Esophagus muscularis mucosa (tissue), 4 donors: ENCODE results near the gene SERPINB7. TPM values are rescaled to one million over a fixed set of nuclear protein-coding genes. Genes with fewer than 3 reads are reported as not detected.

Source experiments
- DNase-seq: peaks from one replicate; pipeline ENCODE4 v3.0.0-alpha.2; 2017; ENCODE audit errors: extremely low spot score
- H3K27ac ChIP-seq, 4 donors: fragments of 200-600 bp; sonication (generic); replicated peaks in 1 of 4; 1 replicate in 3 of 4; 2 replicates in 1 of 4; pipeline ENCODE4 v1.5.1; 2016 to 2019; ENCODE audit warnings: mild to moderate bottlenecking in 1 of 4
- H3K27me3 ChIP-seq, 4 donors: fragments of 200-600 bp; sonication (generic); one replicate each; pipeline versions ENCODE4 v1.5.1 to v1.6.0; 2016 to 2019
- H3K36me3 ChIP-seq, 4 donors: fragments of 200-600 bp; sonication (generic); one replicate each; pipeline ENCODE4 v1.5.1; 2016 to 2019
- H3K4me1 ChIP-seq, 4 donors: fragments of 200-600 bp; sonication (generic); one replicate each; pipeline ENCODE4 v1.5.1; 2016 to 2019
- H3K4me3 ChIP-seq, 4 donors: fragments of 200-600 bp; sonication (generic); 1 replicate in 2 of 4; 2 replicates in 2 of 4; pipeline ENCODE4 v1.5.1; 2016 to 2019; ENCODE audit warnings: mild to moderate bottlenecking in 4 of 4, moderate library complexity in 1 of 4
- H3K9me3 ChIP-seq, 4 donors: fragments of 200-600 bp; sonication (generic); 1 replicate in 3 of 4; 2 replicates in 1 of 4; pipeline ENCODE4 v1.5.1; 2016 to 2019
- EP300 ChIP-seq: sonication (generic); formaldehyde crosslinking; IDR thresholded peaks from one replicate; pipeline ENCODE4 v1.6.1; 2017; ENCODE audit warnings: antibody characterized with exemption
- POLR2A ChIP-seq: fragments of 450-650 bp; IDR thresholded peaks from one replicate; pipeline ENCODE4 v1.6.1; 2017; ENCODE audit warnings: antibody characterized with exemption, moderate library complexity, mild to moderate bottlenecking, low read depth
- POLR2AphosphoS5 ChIP-seq, 2 donors: sonication (generic); formaldehyde crosslinking; IDR thresholded peaks; one replicate each; pipeline ENCODE4 v1.6.1; 2017; ENCODE audit warnings: antibody characterized with exemption in 2 of 2
- WGBS: methylation state at CpG from one replicate; pipeline ENCODE4 v1.1.5; 2018; 5-methylcytosine and 5-hydroxymethylcytosine counted together
- intact Hi-C: fragments of 100-400 bp; cut with DNase I; formaldehyde crosslinking; loops from one replicate; pipeline ENCODE4 v1.15.1; 2023
- total RNA-seq, 4 donors: library from RNA; depleted of rRNA; stranded (reverse); fragments of >200 nt; gene quantifications; one replicate each; pipeline versions ENCODE4 v1.1.0 to v1.2.1, GENCODE V29; 2016
- TF ChIP-seq, protein P1 (sequence below), 3 experiments: fragments of 200-600 bp in 2 of 3; fragments of 450-650 bp in 1 of 3; sonication (generic) in 2 of 3; IDR thresholded peaks; one replicate each; pipeline ENCODE4 v1.5.1; 2017 to 2019; ENCODE audit warnings: antibody characterized with exemption in 3 of 3, mild to moderate bottlenecking in 2 of 3, moderate library complexity in 1 of 3

Gene SERPINB7
- total RNA-seq, 4 donors from 2014 or later, result not detected

DNA sequence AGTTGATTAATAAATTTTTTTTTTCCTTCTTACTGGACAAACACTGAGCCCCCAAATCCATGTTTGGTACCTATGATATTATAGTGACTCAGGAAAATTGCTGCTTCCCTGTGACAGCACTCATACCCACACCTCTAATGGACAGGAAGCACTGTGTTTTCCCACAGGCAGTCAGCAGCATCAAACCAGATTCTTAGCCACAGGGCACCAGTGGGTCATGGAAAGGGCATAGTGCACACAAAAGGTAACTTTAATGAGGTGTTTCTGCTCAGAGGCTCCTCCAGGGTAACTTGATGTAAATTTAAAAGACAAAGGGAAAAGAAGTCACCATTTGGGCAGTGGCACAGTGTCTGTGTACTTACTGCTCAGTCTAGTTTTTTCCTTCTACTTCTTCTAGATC, 38.3 kb upstream of the SERPINB7 start:
- DNase-seq, result no peak
- Histone ChIP-seq H3K4me3 (no peak overlapping the region), H3K36me3 (no peaks in the 10 kb centered on the region), H3K27me3 (no peaks in the 10 kb centered on the region), H3K27ac (no peak overlapping the region), H3K4me1 (no peaks in the 10 kb centered on the region), H3K9me3 (no peaks in the 10 kb centered on the region)
- intact Hi-C loops, result no loop called here
- TF ChIP-seq, protein P1, sequence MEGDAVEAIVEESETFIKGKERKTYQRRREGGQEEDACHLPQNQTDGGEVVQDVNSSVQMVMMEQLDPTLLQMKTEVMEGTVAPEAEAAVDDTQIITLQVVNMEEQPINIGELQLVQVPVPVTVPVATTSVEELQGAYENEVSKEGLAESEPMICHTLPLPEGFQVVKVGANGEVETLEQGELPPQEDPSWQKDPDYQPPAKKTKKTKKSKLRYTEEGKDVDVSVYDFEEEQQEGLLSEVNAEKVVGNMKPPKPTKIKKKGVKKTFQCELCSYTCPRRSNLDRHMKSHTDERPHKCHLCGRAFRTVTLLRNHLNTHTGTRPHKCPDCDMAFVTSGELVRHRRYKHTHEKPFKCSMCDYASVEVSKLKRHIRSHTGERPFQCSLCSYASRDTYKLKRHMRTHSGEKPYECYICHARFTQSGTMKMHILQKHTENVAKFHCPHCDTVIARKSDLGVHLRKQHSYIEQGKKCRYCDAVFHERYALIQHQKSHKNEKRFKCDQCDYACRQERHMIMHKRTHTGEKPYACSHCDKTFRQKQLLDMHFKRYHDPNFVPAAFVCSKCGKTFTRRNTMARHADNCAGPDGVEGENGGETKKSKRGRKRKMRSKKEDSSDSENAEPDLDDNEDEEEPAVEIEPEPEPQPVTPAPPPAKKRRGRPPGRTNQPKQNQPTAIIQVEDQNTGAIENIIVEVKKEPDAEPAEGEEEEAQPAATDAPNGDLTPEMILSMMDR (IDR thresholded peaks at IDR 0.05), result no peak
- TF ChIP-seq POLR2AphosphoS5 (IDR thresholded peaks at IDR 0.05) (no peak), POLR2A (no peak), EP300 (no peak)

DNA sequence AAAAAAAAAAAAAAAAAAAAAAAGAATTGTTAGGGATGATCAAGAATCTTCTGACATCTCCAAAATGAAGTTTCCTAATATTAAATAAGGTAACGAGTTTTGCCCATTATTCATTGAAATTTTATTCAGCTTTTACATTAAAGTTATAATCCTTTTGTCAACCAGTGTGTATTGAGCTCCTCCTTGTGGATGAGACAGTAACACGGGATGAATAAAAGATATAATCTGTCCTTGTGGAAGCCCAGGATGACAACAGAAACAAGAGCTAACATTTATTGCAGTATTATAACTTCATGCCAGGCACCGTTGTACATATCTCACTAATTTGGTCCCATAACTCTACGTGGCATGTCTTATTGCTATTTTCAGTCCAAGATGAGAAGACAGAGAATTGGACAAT, 33.4 kb upstream of the SERPINB7 start:
- Histone ChIP-seq H3K9me3 (no peaks in the 10 kb centered on the region), H3K27me3 (no peaks in the 10 kb centered on the region), H3K36me3 (no peaks in the 10 kb centered on the region), H3K4me1 (no peaks in the 10 kb centered on the region), H3K27ac (no peak overlapping the region), H3K4me3 (no peak overlapping the region)
- TF ChIP-seq EP300, result no peak
- TF ChIP-seq, protein P1 (IDR thresholded peaks at IDR 0.05), result no peak
- TF ChIP-seq POLR2A, result no peak
- TF ChIP-seq POLR2AphosphoS5 (IDR thresholded peaks at IDR 0.05), result no peak
- WGBS, result 76% methylated on average over 4 of the region's 4 CpGs
- DNase-seq, result no peak
- intact Hi-C loops, result no loop called here

DNA sequence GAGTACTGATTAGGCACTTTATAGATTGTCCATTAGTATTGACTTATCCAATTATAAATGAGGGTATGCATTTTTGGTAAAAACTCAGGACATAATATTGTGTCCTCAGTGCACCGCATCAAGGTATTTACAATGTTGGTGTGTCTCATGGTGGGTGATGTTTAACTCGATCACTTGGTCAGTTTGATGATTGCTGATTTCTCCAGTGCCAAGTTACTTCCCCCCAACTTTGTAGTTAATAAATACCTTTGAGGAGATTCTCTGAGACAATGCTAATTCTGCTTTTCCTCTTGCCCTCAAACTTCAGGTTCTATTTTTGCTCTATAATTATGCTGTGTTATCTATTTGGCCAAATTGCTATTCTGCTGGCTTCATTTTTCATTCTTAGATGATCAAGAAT, 28.2 kb upstream of the SERPINB7 start:
- H3K4me1 ChIP-seq, result no peaks in the 10 kb centered on the region
- H3K4me3 ChIP-seq, result no peak overlapping the region
- TF ChIP-seq POLR2AphosphoS5 (IDR thresholded peaks at IDR 0.05) (no peak), EP300 (no peak), POLR2A (no peak)
- TF ChIP-seq, protein P1 (IDR thresholded peaks at IDR 0.05), result no peak
- DNase-seq, result no peak
- H3K27me3 ChIP-seq, result no peaks in the 10 kb centered on the region
- H3K27ac ChIP-seq, result no peak overlapping the region
- WGBS, result 94% methylated on average over 2 of the region's 2 CpGs
- no peaks in the 10 kb centered on the region for H3K36me3 ChIP-seq
- intact Hi-C loops, result no loop called here
- H3K9me3 ChIP-seq, result peaks cover 0 to 6% (median 0%) of the 10 kb centered on the region in 4 donors

GRCh38 chr18:63749489-63749888, 25.7 kb upstream of the SERPINB7 start:
- intact Hi-C loops, result no loop called here
- H3K36me3 ChIP-seq, result no peaks in the 10 kb centered on the region
- no peak overlapping the region for H3K4me3 ChIP-seq
- H3K9me3 ChIP-seq, result peaks cover 0 to 6% (median 0%) of the 10 kb centered on the region in 4 donors
- H3K27ac ChIP-seq, result no peak overlapping the region
- no peaks in the 10 kb centered on the region for H3K27me3 ChIP-seq
- TF ChIP-seq, protein P1 (IDR thresholded peaks at IDR 0.05), result no peak
- TF ChIP-seq POLR2A (no peak), POLR2AphosphoS5 (IDR thresholded peaks at IDR 0.05) (no peak), EP300 (no peak)
- H3K4me1 ChIP-seq, result no peaks in the 10 kb centered on the region
- no peak for DNase-seq
- WGBS, result 97% methylated on average over 1 of the region's 1 CpG

DNA sequence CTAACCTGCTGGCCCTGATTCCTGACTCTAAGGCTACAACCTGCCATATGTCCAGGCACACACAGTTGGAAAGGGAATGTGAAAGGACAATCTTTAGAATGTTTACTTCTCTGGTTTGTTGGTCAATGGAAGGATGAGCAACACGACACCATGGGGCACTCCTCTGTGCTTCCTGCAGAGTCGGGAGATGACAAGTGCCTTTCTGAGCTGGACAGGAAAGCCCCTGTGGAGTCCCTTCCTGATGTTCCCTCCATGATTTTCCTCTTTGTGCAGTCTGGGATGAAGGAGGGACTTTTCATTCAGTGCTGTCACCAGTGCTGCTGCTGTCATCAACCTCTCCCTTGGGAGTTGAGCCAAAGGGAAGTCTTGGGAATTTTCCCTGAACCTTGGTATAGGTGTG, 22.6 kb upstream of the SERPINB7 start:
- intact Hi-C loops, result no loop called here
- DNase-seq, result no peak
- no peaks in the 10 kb centered on the region for H3K36me3 ChIP-seq
- TF ChIP-seq, protein P1 (IDR thresholded peaks at IDR 0.05), result no peak
- H3K27ac ChIP-seq, result no peak overlapping the region
- H3K4me3 ChIP-seq, result no peak overlapping the region
- 80% methylated on average over 2 of the region's 2 CpGs for WGBS
- H3K27me3 ChIP-seq, result no peaks in the 10 kb centered on the region
- H3K4me1 ChIP-seq, result no peaks in the 10 kb centered on the region
- peaks cover 0 to 6% (median 0%) of the 10 kb centered on the region in 4 donors for H3K9me3 ChIP-seq
